ENCODE data around the gene KCNQ1OT1.

KCNQ1OT1 gene

GRCh38 chr11:2696455-2696854 lies 3.3 kb downstream of the KCNQ1OT1 start:
- Histone ChIP-seq H3K4me3 (ENCODE audit: low read depth, low read length) (no peak overlapping the region), H3K9ac (ENCODE audit: low read length) (no peak overlapping the region), H3K4me1 (ENCODE audit: control insufficient read depth, insufficient read depth, low read length) (peaks cover 68% of the 10 kb centered on the region), H3K9me3 (ENCODE audit: control insufficient read depth, insufficient read depth, low read depth, low read length) (no peaks in the 10 kb centered on the region), H3K27me3 (ENCODE audit: control insufficient read depth, insufficient read depth, low read length) (peaks cover 6% of the 10 kb centered on the region), H3K27ac (ENCODE audit: low read depth, low read length) (no peak overlapping the region), H3K36me3 (ENCODE audit: control insufficient read depth, insufficient read depth, low read length) (no peaks in the 10 kb centered on the region)

- Histone ChIP-seq H3K9ac (ENCODE audit: low read length) (no peak overlapping the region), H3K36me3 (ENCODE audit: control insufficient read depth, insufficient read depth, low read length) (no peaks in the 10 kb centered on the region; the same call in 1 of the 2 replicates), H3K4me1 (ENCODE audit: control insufficient read depth, insufficient read depth, low read length) (peaks cover 71% of the 10 kb centered on the region), H3K27me3 (ENCODE audit: control insufficient read depth, insufficient read depth, low read length) (no peaks in the 10 kb centered on the region), H3K4me3 (ENCODE audit: low read depth, low read length) (no peak overlapping the region), H3K27ac (ENCODE audit: low read depth, low read length) (no peak overlapping the region), H3K9me3 (ENCODE audit: control insufficient read depth, insufficient read depth, low read depth, low read length) (no peaks in the 10 kb centered on the region)
Measured at GRCh38 chr11:2694995-2695939, 4.5 kb downstream of the KCNQ1OT1 start.

GRCh38 chr11:2694495-2694894 lies 5.3 kb downstream of the KCNQ1OT1 start:
- Histone ChIP-seq H3K9me3 (ENCODE audit: control insufficient read depth, insufficient read depth, low read depth, low read length) (no peaks in the 10 kb centered on the region), H3K9ac (ENCODE audit: low read length) (no peak overlapping the region), H3K4me3 (ENCODE audit: low read depth, low read length) (peak overlapping the region; percentile 24; the same call in 1 of the 2 replicates), H3K27me3 (ENCODE audit: control insufficient read depth, insufficient read depth, low read length) (no peaks in the 10 kb centered on the region), H3K27ac (ENCODE audit: low read depth, low read length) (no peak overlapping the region), H3K36me3 (ENCODE audit: control insufficient read depth, insufficient read depth, low read length) (no peaks in the 10 kb centered on the region; the same call in 1 of the 2 replicates), H3K4me1 (ENCODE audit: control insufficient read depth, insufficient read depth, low read length) (peaks cover 79% of the 10 kb centered on the region)

- Histone ChIP-seq H3K27ac (ENCODE audit: low read depth, low read length) (peak overlapping the region; percentile 79), H3K36me3 (ENCODE audit: control insufficient read depth, insufficient read depth, low read length) (no peaks in the 10 kb centered on the region; the same call in 1 of the 2 replicates), H3K4me3 (ENCODE audit: low read depth, low read length) (peak overlapping the region; percentile 48), H3K27me3 (ENCODE audit: control insufficient read depth, insufficient read depth, low read length) (no peaks in the 10 kb centered on the region), H3K9me3 (ENCODE audit: control insufficient read depth, insufficient read depth, low read depth, low read length) (no peaks in the 10 kb centered on the region), H3K4me1 (ENCODE audit: control insufficient read depth, insufficient read depth, low read length) (peaks cover 88% of the 10 kb centered on the region), H3K9ac (ENCODE audit: low read length) (peak overlapping the region; percentile 75)
Measured at GRCh38 chr11:2693271-2694261, 6.2 kb downstream of the KCNQ1OT1 start.

GRCh38 chr11:2691991-2692875 lies 7.6 kb downstream of the KCNQ1OT1 start:
- H3K27ac ChIP-seq (ENCODE audit: low read depth, low read length) = peak overlapping the region; percentile 78
- no peaks in the 10 kb centered on the region for H3K9me3 ChIP-seq (ENCODE audit: control insufficient read depth, insufficient read depth, low read depth, low read length)
- no peaks in the 10 kb centered on the region for H3K27me3 ChIP-seq (ENCODE audit: control insufficient read depth, insufficient read depth, low read length)
- H3K9ac ChIP-seq (ENCODE audit: low read length) = peak overlapping the region; percentile 65
- H3K4me3 ChIP-seq (ENCODE audit: low read depth, low read length) = peak overlapping the region; percentile 23; the same call in 1 of the 2 replicates
- H3K4me1 ChIP-seq (ENCODE audit: control insufficient read depth, insufficient read depth, low read length) = peaks cover 94% of the 10 kb centered on the region
- no peaks in the 10 kb centered on the region; the same call in 1 of the 2 replicates for H3K36me3 ChIP-seq (ENCODE audit: control insufficient read depth, insufficient read depth, low read length)

- Histone ChIP-seq H3K4me3 (ENCODE audit: low read depth, low read length) (no peak overlapping the region), H3K36me3 (ENCODE audit: control insufficient read depth, insufficient read depth, low read length) (peaks cover 3% of the 10 kb centered on the region; the same call in 1 of the 2 replicates), H3K27me3 (ENCODE audit: control insufficient read depth, insufficient read depth, low read length) (no peaks in the 10 kb centered on the region), H3K4me1 (ENCODE audit: control insufficient read depth, insufficient read depth, low read length) (peaks cover 98% of the 10 kb centered on the region), H3K27ac (ENCODE audit: low read depth, low read length) (no peak overlapping the region), H3K9ac (ENCODE audit: low read length) (no peak overlapping the region), H3K9me3 (ENCODE audit: control insufficient read depth, insufficient read depth, low read depth, low read length) (no peaks in the 10 kb centered on the region)
Measured at GRCh38 chr11:2691355-2691761, 8.4 kb downstream of the KCNQ1OT1 start.

GRCh38 chr11:2690596-2691354 lies 9.0 kb downstream of the KCNQ1OT1 start:
- Histone ChIP-seq H3K4me1 (ENCODE audit: control insufficient read depth, insufficient read depth, low read length) (peaks cover 92% of the 10 kb centered on the region), H3K4me3 (ENCODE audit: low read depth, low read length) (no peak overlapping the region), H3K36me3 (ENCODE audit: control insufficient read depth, insufficient read depth, low read length) (peaks cover 3% of the 10 kb centered on the region; the same call in 1 of the 2 replicates)

GRCh38 chr11:2689651-2690575 lies 9.9 kb downstream of the KCNQ1OT1 start:
- H3K9me3 ChIP-seq (ENCODE audit: control insufficient read depth, insufficient read depth, low read depth, low read length) = no peaks in the 10 kb centered on the region
- H3K36me3 ChIP-seq (ENCODE audit: control insufficient read depth, insufficient read depth, low read length) = peaks cover 7% of the 10 kb centered on the region
- no peak overlapping the region for H3K27ac ChIP-seq (ENCODE audit: low read depth, low read length)
- H3K9ac ChIP-seq (ENCODE audit: low read length) = no peak overlapping the region
- peaks cover 84% of the 10 kb centered on the region for H3K4me1 ChIP-seq (ENCODE audit: control insufficient read depth, insufficient read depth, low read length)
- no peaks in the 10 kb centered on the region for H3K27me3 ChIP-seq (ENCODE audit: control insufficient read depth, insufficient read depth, low read length)
- no peak overlapping the region for H3K4me3 ChIP-seq (ENCODE audit: low read depth, low read length)

More at GRCh38 chr11:2690596-2691354, 9.0 kb downstream of the KCNQ1OT1 start:
- no peaks in the 10 kb centered on the region for H3K9me3 ChIP-seq (ENCODE audit: control insufficient read depth, insufficient read depth, low read depth, low read length)
- no peak overlapping the region for H3K9ac ChIP-seq (ENCODE audit: low read length)
- no peaks in the 10 kb centered on the region for H3K27me3 ChIP-seq (ENCODE audit: control insufficient read depth, insufficient read depth, low read length)
- no peak overlapping the region for H3K27ac ChIP-seq (ENCODE audit: low read depth, low read length)
